Suppressor macrophage treated with lipopolysaccharide for 1 hour (primary cell): ENCODE results near the gene GPRIN1.
A peak's percentile ranks its signal among the peaks of the same experiment; 100 is the strongest.
"Not testable (repeated sequence)": the region's sequence is repeated elsewhere in the genome, so short reads cannot be mapped to it uniquely, and the experiment has no call there.

Experiments
- DNase-seq, 3 donors: peaks; one replicate each; pipeline ENCODE4 v3.0.0-alpha.2; 2020 to 2022

GPRIN1 gene

DNA sequence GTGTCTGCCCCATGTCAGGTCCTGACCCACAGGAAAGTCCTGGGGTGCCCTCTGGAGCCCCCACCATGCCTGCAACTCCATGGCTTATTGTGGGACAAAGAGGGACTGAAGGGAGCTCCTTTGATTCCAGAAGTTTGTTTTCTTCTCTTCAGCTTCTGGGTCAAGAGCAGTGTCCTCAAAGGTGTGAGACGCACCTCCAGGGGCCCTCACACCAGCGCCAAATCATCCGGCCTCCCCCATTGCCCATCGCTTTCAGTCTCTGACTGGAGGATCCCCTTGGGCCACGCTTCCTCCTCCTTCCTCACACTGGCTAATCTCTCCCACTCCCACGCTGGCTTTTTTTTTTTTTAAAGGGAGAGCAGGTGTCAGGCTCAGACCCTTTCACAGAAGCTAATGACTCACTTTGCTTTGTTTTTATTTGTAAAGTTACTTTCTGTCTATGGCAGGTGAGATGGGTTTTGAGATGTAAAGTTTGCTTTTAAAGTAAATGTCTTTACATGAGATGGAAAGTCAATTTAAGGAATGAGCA is 44.1 kb downstream of the GPRIN1 start:
- no peak for DNase-seq

DNA sequence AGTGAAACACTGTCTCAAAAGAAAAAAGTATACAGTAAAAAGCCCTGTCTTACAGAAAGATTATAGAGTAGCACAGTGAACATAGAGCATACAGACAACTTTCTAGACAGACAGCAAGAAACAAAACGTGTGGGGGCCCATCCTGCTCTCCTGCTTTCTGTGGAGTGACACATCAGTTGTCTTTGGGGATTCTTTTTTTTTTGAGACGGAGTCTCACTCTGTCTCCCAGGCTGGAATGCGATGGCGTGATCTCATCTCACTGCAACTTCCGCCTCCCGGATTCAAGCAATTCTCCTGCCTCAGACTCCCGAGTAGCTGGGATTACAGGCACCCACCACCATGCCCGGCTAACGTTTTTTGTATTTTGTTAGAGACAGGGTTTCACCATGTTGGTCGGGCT is 46.0 kb downstream of the GPRIN1 start:
- no peak for DNase-seq

DNA sequence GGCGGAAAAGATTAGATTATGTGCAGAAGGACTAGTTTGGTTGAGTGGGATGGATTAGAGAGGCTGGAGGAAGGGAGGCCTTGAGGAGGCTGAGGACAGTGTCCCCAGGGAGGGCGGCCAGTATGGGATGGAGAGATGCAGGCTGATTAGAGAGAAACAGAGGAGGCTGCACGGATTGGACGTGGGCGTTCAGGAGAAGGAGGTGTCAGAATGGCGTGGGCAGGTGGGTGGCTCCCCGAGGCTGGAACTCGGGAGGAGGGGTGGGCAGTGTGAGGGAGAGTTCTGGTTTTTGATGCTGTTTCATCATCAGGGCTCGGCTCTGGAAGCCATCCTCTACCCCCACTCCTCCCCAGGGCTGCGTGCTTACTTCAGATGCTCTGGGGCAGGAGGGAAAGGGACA is 47.8 kb downstream of the GPRIN1 start:
- no peak for DNase-seq

DNA sequence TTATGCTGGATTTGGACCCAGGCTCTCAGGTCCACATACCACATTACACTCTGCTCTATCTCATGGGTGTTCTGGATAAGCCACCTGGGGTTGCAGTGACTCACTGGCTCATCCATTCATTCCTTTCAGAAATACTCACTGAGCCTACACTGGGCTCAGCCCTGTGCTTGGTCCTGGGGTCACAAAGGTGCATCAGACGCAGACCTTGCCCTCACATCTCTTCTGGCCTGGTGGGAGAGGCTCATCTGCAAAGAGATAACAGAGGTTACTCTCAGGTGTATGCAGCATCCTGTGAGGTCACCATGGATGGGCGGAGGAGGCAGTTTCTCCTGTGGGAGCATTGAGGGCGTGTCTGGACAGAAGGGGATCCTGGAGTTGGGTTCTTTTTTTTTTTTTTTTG is 48.7 kb downstream of the GPRIN1 start:
- DNase-seq, result no peak

DNA sequence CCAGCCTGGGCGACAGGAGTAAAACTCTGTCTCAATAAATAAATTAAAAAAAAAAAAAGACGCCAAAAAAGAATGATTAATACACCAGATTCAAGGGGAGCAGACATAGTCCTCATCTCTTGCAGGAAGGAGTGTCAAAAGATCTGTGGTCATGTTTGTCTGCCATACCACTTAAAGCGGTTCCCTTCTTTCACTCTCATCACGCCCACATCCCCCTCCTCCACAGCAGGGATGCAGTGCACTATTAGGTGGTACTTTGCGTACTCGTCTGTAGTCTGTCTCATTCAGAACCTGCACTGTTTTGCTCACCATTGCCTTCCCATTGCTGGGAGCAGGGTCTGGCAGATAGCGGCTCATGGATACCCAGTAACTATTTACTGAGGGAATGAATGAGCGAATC is 49.6 kb downstream of the GPRIN1 start:
- no peak for DNase-seq

DNA sequence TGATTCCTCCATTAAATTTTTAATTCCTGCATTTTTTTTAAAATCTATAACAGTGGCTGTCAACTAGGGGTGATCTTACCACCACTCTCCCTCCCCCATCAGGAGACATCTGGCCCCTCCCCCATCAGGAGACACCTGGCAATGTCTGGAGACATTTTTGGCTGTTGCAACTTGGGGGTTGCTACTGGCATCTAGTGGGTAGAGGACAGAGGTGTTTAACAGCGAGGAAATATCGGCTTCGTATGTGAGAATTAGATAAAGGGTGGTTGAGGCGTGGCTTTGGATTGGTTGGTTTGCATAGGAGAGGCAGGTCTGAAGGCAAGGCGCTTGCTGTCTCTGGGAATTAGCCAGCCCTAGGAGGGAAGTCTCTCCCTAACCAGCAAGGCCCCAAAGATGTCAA is 50.3 kb downstream of the GPRIN1 start:
- DNase-seq, result no peak

DNA sequence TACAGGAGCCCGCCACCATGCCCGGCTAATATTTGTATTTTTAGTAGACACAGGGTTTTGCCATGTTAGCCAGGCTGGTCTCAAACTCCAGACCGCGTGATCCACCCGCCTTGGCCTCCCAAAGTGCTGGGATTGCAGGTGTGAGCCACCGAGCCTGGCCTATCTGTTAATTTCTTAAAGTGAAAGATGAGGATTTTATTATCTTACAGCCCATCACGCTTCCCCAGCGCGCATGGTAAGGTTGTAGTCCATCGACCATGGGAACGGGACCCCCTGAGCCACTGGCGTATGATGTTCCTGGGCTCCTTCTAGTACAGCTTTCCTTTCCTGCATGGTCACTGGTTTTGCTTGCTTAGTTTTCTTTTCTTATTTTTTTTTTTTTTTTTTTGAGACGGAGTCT is 52.1 kb downstream of the GPRIN1 start:
- no peak for DNase-seq

DNA sequence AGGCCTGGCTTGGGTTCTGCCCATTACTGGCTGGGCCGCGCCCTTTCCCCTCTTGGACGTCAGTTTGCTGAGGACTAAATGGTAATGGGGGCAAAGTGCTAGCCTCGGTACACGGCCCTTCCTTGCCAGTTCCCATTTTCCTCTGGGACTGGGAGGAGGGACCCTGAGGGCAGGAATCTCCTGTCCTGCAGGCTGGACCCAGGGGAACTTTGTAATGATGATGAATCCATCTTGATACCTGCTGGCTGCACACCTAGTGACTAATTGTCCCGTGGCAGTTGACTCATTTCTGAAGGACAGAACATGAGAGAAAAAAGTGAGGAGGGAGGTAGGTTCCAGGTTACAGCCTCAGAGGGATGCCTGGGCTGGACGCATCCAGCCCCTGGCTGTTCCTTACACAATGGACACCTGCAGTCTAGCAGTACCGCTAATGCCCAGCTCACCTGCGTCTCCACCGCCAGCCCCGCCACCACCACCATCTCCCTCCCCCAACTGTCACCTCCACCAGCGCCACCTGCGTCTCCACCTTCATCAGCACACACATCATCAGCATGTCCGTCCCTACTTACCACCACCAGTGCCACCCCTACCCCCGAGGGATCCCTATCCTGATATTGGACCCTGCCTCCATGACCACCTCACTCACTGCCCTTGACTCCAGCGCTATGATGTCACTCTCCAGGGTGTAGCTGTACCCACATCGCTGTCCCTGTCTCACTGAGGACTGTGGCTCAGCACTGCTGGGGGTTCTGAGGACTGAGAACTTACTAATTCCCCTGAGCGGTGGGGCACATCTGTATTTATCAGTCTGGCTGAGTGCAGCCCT is 56.5 kb downstream of the GPRIN1 start:
- no peak for DNase-seq

DNA sequence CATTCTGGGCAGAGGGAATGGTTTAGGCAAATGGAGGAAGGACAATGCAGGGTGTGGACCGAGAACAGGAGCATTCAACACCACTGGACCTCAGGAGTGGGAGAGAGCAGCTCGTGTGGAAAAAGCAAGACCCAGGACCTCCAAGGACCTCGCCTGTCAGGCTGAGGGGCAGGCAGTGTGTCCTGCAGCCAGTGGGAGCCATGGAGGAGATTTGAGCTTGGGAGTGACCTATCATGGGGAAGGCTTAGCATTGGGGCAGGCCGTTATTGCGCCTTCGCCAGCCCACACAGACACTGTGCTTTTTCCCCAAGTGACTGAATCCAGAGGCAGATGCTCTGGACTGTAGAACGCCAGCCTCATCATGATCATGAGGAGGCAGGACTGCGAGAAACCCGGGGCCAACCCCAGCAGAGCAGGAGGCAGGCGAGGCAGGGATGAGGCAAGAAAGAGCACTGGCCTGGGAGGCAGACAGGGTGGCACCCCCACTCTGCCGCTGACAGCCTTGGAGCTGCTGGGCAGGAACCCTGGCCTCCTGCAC is 57.6 kb downstream of the GPRIN1 start:
- peak; percentile 50 to 66 (median 57) for DNase-seq

DNA sequence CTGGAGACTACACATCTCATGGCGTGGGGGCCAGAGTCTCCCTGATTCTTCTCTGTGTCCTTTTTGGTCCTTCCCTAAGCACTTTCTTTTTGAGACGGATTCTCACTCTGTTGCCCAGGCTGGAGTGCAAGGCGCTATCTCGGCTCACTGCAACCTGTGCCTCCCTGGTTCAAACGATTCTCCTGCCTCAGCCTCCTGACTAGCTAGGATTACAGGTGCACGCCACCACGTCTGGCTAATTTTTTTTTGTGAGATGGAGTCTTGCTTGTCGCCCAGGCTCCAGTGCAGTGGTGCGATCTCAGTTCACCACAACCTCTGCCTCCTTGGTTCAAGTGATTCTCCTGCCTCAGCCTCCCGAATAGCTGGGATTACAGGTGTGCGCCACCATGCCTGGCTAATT is 59.0 kb downstream of the GPRIN1 start:
- not testable (repeated sequence) for DNase-seq

DNA sequence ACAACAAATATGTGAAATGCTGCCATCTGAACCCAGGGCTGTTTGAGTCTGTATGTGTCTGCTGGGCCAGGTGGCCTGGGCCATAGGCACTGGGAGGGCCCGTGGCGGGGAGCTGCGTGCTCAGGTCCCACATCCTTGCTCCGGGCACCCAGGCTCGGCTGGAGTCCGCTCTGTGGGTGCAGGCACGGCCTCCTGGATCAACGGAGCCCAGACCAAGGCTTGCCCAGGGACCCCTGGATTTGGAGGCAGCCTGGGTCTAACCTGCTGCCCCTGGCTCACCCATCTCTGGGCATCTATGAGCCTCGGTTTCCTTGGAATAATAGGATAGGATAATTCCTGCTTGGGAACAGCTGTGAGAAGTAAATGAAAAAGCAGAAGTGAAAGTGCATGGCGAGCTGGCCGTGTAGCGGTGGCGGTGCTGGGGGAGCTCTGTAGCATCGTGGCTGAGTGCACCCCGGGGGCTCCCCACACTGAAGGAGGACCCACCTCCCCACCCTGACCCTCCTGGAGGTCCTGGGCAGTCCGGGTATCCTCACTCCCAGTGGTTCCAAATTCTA is 59.6 kb downstream of the GPRIN1 start:
- peak; percentile 45 to 59 (median 57) for DNase-seq

DNA sequence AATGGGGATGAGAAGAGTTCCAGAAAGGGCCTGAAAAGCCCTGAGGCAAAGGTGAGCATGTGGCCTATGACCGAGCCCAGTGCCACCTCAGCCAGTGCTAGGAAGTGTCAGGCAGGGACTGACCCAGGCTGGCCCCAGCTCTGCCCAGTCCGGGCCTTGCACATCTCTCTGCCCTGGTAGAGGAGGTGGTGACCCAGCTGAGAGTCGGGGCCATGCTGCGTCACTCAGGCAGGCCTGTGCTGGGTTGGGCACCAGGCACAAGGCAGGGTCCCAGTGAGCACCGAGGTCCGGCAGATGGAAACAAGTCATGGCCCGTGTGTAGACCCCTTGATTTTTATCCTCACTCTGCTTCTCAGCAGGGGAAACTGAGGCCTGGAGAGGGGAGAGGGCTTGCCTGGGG is 60.1 kb downstream of the GPRIN1 start:
- DNase-seq, result no peak

DNA sequence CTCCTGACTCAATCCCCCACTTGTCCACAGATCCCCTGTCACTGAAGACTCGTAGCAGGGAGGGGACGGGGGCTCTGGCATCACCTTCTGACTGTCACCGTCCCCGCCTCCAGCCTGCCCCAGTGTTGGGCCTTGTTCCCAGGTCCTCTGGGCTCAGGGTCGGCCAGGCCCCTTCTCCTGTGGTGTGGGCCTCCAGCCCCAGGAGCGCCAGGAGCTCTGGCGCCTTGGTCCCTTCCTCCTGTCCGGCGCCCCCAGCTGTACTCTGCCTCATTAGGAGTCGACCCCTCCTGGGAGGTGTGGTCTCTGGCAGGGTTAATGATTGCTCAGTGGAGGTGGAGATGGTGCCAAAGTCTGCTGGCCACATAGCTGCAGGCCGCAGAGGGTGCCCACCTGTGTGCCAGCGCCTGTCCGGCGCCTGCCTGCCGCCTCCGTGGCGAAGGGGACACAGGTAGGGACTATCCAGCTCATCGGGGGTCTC is 61.0 kb downstream of the GPRIN1 start, which contains the start of gene CDHR2:
CDHR2 (plus strand) TSS at position 376 of the 478 bp plus-strand sequence. CDS start 16,011 bp downstream, outside the sequence.
- DNase-seq, result no peak

DNA sequence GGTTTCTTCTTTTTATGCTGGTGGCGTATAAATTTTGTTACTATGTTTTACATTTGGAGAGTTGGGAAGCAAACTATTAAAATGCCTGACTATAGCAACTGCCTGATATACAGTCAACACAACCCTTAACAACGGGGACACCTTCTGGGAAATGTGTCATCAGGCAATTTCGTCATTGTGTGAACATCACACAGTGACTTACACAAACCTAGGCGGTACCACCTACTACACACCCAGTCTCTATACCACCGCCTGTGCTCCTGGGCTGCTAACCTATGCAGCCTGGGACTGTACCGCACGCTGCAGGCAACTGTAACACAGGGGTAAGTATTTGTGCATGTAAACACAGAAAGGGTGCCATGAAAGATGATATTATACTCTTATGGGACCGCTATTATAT is 62.2 kb downstream of the GPRIN1 start:
- DNase-seq, result peak in 1 of 3 donors; percentile 56
